ENCODE data around the gene EPHA6. TPM values are rescaled to one million over a fixed set of nuclear protein-coding genes. Genes with fewer than 3 reads are reported as not detected.

The EPHA6 gene
- total and polyA plus RNA-seq, 2 experiments from 2014 or later = not detected

GRCh38 chr3:97293596-97294131 is 479.3 kb downstream of the EPHA6 start:
- Histone ChIP-seq H3K79me2 (ENCODE audit: insufficient read depth) (no peaks in the 10 kb centered on the region), H3F3A (ENCODE audit: insufficient read depth) (no peaks in the 10 kb centered on the region), H3K27me3 (replicated peaks; ENCODE audit: insufficient read depth) (no peaks in the 10 kb centered on the region), H4K20me1 (ENCODE audit: insufficient read depth) (no peaks in the 10 kb centered on the region), H3K9me3 (ENCODE audit: low read depth) (no peaks in the 10 kb centered on the region), H3K36me3 (ENCODE audit: low read depth) (no peaks in the 10 kb centered on the region), H3K4me1 (ENCODE audit: insufficient read depth) (no peaks in the 10 kb centered on the region), H3K9me2 (ENCODE audit: insufficient read depth) (no peaks in the 10 kb centered on the region), H3K27ac (no peak overlapping the region), H3K4me2 (ENCODE audit: unreplicated experiment) (no peak overlapping the region), H3K4me3 (no peak overlapping the region), H2AFZ (no peak overlapping the region), H3K9ac (no peak overlapping the region)
- whole genome bisulfite sequencing, 2 experiments (ENCODE audit: low coverage in 1 of 2, low lambda C conversion rate in 2 of 2, missing lambda C conversion rate in 2 of 2) = 10% methylated on average over 5 of the region's 5 CpGs
- in situ Hi-C loops (cut with MboI) = no loop called here
- no peak for DNase-seq
- TF ChIP-seq EZH2phosphoT487 (IDR thresholded peaks at IDR 0.05; ENCODE audit: insufficient read depth, low read depth) = no peak
- TF ChIP-seq EZH2 (IDR thresholded peaks at IDR 0.05; ENCODE audit: insufficient read depth, poor library complexity, severe bottlenecking) = no peak

GRCh38 chr3:97297032-97297431 is 482.6 kb downstream of the EPHA6 start:
- Histone ChIP-seq H3K4me2 (ENCODE audit: unreplicated experiment) (no peak overlapping the region), H3K79me2 (ENCODE audit: insufficient read depth) (no peaks in the 10 kb centered on the region), H3K36me3 (ENCODE audit: low read depth) (no peaks in the 10 kb centered on the region), H3K9ac (no peak overlapping the region), H3K27ac (no peak overlapping the region), H4K20me1 (ENCODE audit: insufficient read depth) (no peaks in the 10 kb centered on the region), H3K27me3 (replicated peaks; ENCODE audit: insufficient read depth) (no peaks in the 10 kb centered on the region), H2AFZ (no peak overlapping the region), H3K9me3 (ENCODE audit: low read depth) (no peaks in the 10 kb centered on the region), H3F3A (ENCODE audit: insufficient read depth) (no peaks in the 10 kb centered on the region), H3K9me2 (ENCODE audit: insufficient read depth) (no peaks in the 10 kb centered on the region), H3K4me3 (no peak overlapping the region), H3K4me1 (ENCODE audit: insufficient read depth) (no peaks in the 10 kb centered on the region)
- 0% methylated on average over 1 of the region's 1 CpG for WGBS, 2 experiments (ENCODE audit: low coverage in 1 of 2, low lambda C conversion rate in 2 of 2, missing lambda C conversion rate in 2 of 2)
- no peak for TF ChIP-seq EZH2phosphoT487 (IDR thresholded peaks at IDR 0.05; ENCODE audit: insufficient read depth, low read depth)
- TF ChIP-seq EZH2 (IDR thresholded peaks at IDR 0.05; ENCODE audit: insufficient read depth, poor library complexity, severe bottlenecking) = no peak
- in situ Hi-C loops (cut with MboI) = no loop called here
- no peak for DNase-seq

GRCh38 chr3:97301114-97301513 is 486.7 kb downstream of the EPHA6 start:
- H4K20me1 ChIP-seq (ENCODE audit: insufficient read depth) = no peaks in the 10 kb centered on the region
- no peak overlapping the region for H3K4me3 ChIP-seq
- TF ChIP-seq EZH2phosphoT487 (IDR thresholded peaks at IDR 0.05; ENCODE audit: insufficient read depth, low read depth) = no peak
- TF ChIP-seq EZH2 (IDR thresholded peaks at IDR 0.05; ENCODE audit: insufficient read depth, poor library complexity, severe bottlenecking) = no peak
- no peak for DNase-seq
- no peaks in the 10 kb centered on the region for H3K27me3 ChIP-seq (replicated peaks; ENCODE audit: insufficient read depth)
- H3K9me2 ChIP-seq (ENCODE audit: insufficient read depth) = no peaks in the 10 kb centered on the region
- H3K4me2 ChIP-seq (ENCODE audit: unreplicated experiment) = no peak overlapping the region
- no peaks in the 10 kb centered on the region for H3K4me1 ChIP-seq (ENCODE audit: insufficient read depth)
- no peaks in the 10 kb centered on the region for H3K36me3 ChIP-seq (ENCODE audit: low read depth)
- in situ Hi-C loops (cut with MboI) = no loop called here
- H3K9ac ChIP-seq = no peak overlapping the region
- no peaks in the 10 kb centered on the region for H3K79me2 ChIP-seq (ENCODE audit: insufficient read depth)
- H2AFZ ChIP-seq = no peak overlapping the region
- no peaks in the 10 kb centered on the region for H3K9me3 ChIP-seq (ENCODE audit: low read depth)
- H3F3A ChIP-seq (ENCODE audit: insufficient read depth) = no peaks in the 10 kb centered on the region
- no peak overlapping the region for H3K27ac ChIP-seq

- Histone ChIP-seq H3K9ac (no peak overlapping the region), H3K4me2 (ENCODE audit: unreplicated experiment) (no peak overlapping the region), H3F3A (ENCODE audit: insufficient read depth) (no peaks in the 10 kb centered on the region), H3K36me3 (ENCODE audit: low read depth) (no peaks in the 10 kb centered on the region), H3K79me2 (ENCODE audit: insufficient read depth) (no peaks in the 10 kb centered on the region), H3K27ac (no peak overlapping the region), H2AFZ (no peak overlapping the region), H3K4me3 (no peak overlapping the region), H3K4me1 (ENCODE audit: insufficient read depth) (no peaks in the 10 kb centered on the region), H3K9me2 (ENCODE audit: insufficient read depth) (no peaks in the 10 kb centered on the region), H3K9me3 (ENCODE audit: low read depth) (no peaks in the 10 kb centered on the region), H4K20me1 (ENCODE audit: insufficient read depth) (no peaks in the 10 kb centered on the region), H3K27me3 (replicated peaks; ENCODE audit: insufficient read depth) (no peaks in the 10 kb centered on the region)
- in situ Hi-C loops (cut with MboI) = no loop called here
- TF ChIP-seq EZH2 (IDR thresholded peaks at IDR 0.05; ENCODE audit: insufficient read depth, poor library complexity, severe bottlenecking) (no peak), EZH2phosphoT487 (IDR thresholded peaks at IDR 0.05; ENCODE audit: insufficient read depth, low read depth) (no peak)
- WGBS, 2 experiments (ENCODE audit: low coverage in 1 of 2, low lambda C conversion rate in 2 of 2, missing lambda C conversion rate in 2 of 2) = 0 to 8% methylated on average over 1 of the region's 1 CpG
- no peak for DNase-seq
Observed at GRCh38 chr3:97306226-97306625, 491.8 kb downstream of the EPHA6 start.

- Histone ChIP-seq H3K9me3 (ENCODE audit: low read depth) (no peaks in the 10 kb centered on the region), H3K4me2 (ENCODE audit: unreplicated experiment) (no peak overlapping the region), H3K36me3 (ENCODE audit: low read depth) (no peaks in the 10 kb centered on the region), H2AFZ (no peak overlapping the region), H4K20me1 (ENCODE audit: insufficient read depth) (no peaks in the 10 kb centered on the region), H3K4me1 (ENCODE audit: insufficient read depth) (no peaks in the 10 kb centered on the region), H3F3A (ENCODE audit: insufficient read depth) (no peaks in the 10 kb centered on the region), H3K27me3 (replicated peaks; ENCODE audit: insufficient read depth) (no peaks in the 10 kb centered on the region), H3K79me2 (ENCODE audit: insufficient read depth) (no peaks in the 10 kb centered on the region), H3K9ac (no peak overlapping the region), H3K27ac (no peak overlapping the region), H3K9me2 (ENCODE audit: insufficient read depth) (no peaks in the 10 kb centered on the region), H3K4me3 (no peak overlapping the region)
- in situ Hi-C loops (cut with MboI) = no loop called here
- no peak for DNase-seq
- TF ChIP-seq EZH2phosphoT487 (IDR thresholded peaks at IDR 0.05; ENCODE audit: insufficient read depth, low read depth) = no peak
- WGBS, 2 experiments (ENCODE audit: low coverage in 1 of 2, low lambda C conversion rate in 2 of 2, missing lambda C conversion rate in 2 of 2) = 10 to 20% methylated on average over 3 of the region's 3 CpGs
Observed at GRCh38 chr3:97338375-97338774, 524.0 kb downstream of the EPHA6 start.

All from GM23248 (cell line).